ENCODE data around the gene ASXL2. TPM values are rescaled to one million over a fixed set of nuclear protein-coding genes. Genes with fewer than 3 reads are reported as not detected.
"Not testable (repeated sequence)": the region's sequence is repeated elsewhere in the genome, so short reads cannot be mapped to it uniquely, and the experiment has no call there.

The ASXL2 gene
- polyA plus RNA-seq (ENCODE audit: insufficient read length) = 11.8 TPM

DNA sequence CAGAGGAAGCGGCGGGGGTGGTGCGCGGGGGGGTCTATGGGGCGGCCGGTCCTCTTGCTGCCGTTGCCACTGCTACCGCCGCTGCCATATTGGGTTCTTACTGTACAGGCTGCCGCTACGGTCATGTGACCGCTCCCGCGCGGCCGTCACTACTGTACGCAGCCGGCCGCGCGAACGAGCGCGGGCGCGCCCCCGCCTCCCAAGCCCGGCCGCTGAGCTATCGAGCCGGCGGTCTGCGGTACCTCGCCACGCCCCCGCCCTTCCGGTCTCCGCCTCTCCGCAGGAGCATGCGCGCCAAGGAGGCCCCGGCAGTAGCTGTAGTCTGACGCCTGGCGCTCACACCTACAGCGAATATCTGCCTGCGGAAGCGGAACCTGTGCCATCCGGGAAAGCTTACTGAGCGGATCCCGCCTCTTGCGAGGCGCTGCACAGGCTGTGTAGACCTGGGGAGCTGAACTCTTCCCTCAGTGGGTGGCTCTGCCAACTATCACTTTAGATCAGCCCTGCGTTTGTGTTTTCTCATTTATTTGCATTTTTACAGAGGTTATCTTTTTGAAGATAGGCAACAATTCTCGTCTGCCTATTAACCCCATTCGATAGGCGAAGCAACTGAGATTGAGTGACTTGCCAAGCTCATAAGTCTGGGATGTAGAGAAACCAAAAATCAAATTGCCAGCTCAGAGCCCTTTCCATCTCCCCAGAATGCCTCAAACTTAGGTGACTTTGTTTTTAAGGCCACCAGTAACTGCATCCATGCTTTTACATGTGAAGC is at the start of gene ASXL2:
Gene ASXL2 (minus strand): TSS at position 127 of the 772 bp plus-strand sequence. CDS start 265 bp downstream, outside the sequence.
- DNase-seq (ENCODE audit: low read depth) = peak; percentile 98

DNA sequence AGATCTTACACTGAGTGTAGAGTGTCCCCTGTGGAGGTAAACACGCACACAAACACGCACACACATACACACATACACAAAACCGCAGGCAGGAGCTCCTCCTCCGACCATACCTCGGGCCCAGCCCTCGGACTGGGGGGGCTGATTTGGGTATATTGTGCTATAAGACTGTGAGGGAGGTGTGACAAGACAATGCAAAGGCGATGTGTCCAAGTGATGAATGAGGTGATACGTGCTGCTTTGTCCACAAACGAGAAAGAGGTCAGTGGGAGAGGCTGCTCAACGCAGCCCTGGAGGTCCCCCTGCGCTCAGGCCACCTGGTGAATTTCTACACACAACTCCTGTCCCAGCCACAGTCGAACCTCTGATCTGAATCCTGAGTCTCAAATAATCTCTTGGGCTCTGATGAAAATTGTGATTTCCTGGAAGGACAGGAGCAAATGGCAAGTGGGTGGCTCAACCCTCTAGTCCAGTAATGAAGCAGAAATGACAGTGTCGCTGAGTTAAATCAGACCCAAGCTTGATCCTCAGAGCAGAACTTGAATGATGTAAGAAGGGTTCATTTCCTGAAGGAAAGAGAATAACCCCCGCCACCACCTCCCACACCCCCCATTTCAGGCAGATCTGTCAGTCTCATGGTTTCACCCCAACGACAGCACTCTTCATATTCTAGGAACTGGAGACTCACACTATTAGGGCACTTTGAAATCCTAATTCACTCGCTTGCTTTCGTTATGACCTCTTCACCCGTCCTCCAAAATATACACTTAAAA is 48.9 kb upstream of the ASXL2 start:
- DNase-seq (ENCODE audit: low read depth) = no peak

DNA sequence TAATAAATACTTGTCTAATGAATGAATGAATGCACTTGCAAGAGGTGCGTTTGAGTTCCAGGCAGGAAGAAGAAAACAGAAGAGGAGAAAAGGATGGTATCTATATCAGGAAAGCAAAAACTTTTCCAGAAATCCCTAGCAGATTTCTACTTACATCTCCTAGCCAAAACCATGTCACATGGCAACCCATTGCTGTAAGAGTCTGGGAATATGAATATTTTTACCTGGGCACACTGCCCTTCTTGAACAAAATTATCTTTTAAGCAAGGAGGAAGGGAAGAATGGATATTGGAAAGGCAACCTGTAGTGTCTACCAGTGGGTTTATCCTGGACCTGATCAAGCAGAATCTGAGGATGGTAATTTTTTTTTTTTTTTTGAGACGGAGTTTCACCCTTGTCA is 44.2 kb upstream of the ASXL2 start:
- DNase-seq (ENCODE audit: low read depth) = no peak

DNA sequence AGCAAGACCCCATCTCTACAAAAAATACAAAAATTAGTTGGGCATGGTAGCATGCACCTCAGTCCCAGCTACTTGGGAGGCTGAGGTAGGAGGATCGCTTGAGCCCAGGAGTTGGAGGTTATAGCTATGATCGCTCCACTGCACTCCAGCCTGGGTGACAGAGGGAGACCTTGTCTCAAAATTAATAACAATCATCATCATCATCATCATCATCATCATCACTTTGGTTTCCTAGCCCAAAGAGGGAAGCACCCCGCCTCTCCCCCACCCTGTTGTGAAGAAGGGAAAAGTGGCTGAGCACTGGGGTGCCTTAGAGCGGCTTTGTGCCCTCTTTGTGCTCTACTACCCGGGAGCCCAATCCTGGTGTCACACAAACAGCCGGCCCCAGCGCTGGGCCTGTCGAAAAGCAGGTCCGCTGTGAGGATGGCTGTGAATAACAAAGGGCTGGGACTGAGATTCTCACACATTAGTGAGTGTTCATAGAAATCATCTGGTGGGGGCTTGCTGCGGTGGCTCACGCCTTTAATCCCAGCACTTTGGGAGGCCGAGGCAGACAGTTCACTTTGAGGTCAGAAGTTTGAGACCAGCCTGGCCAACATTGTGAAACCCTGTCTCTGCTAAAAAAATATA is 42.6 kb upstream of the ASXL2 start:
- DNase-seq (ENCODE audit: low read depth) = no peak

DNA sequence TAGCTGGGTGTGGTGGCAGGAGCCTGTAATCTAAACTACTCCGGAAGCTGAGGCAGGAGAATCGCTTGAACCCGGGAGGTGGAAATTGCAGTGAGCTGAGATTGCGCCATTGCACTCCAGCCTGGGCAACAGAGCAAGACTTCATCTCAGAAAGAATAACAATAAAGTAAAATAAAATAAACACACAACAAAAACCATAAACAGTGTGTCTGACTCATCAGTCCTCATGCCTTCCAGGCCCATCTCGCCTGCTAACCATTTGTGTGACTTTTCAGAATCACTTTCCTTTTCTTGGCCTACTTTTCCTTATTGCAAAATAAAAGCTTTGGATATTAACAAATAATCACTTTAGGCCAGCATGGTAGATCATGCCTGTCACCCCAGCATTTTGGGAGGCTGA is 42.0 kb upstream of the ASXL2 start:
- DNase-seq (ENCODE audit: low read depth) = no peak

DNA sequence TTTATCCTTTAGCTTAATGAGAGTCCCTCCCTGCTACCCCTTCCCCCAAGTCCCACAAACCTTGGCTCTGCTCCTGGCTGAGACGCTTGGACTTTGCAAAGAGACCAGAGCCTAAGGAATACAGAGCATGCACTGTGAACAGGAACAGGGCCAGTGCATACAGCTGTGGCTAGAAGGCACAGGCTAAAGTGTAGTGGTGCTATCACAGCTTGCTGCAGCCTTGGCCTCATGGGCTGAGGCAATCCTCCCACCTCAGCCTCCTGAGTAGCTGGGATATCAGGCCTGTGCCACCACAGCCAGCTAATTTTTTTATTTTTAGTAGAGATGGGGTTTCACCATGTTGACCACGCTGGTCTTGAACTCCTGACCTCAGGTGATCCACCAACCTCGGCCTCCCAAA is 39.5 kb upstream of the ASXL2 start:
- DNase-seq (ENCODE audit: low read depth) = no peak

DNA sequence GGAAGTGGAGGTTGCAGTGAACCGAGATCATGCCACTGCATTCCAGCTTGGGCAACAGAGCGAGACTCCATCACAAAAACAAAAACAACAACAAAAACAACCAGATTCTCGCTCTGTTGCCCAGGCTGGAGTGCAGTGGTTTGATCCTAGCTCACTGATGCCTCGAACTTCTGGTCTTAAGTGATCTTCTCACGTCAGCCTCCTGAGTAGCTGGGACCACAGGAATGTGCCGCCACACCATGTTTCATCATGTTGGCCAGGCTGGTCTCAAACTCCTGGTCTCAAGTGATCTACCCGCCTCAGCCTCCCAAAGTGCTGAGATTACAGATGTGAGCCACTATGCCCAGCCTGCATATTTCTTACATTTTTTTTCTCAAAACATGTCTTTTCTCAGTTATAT is 39.1 kb upstream of the ASXL2 start:
- DNase-seq (ENCODE audit: low read depth) = not testable (repeated sequence)

DNA sequence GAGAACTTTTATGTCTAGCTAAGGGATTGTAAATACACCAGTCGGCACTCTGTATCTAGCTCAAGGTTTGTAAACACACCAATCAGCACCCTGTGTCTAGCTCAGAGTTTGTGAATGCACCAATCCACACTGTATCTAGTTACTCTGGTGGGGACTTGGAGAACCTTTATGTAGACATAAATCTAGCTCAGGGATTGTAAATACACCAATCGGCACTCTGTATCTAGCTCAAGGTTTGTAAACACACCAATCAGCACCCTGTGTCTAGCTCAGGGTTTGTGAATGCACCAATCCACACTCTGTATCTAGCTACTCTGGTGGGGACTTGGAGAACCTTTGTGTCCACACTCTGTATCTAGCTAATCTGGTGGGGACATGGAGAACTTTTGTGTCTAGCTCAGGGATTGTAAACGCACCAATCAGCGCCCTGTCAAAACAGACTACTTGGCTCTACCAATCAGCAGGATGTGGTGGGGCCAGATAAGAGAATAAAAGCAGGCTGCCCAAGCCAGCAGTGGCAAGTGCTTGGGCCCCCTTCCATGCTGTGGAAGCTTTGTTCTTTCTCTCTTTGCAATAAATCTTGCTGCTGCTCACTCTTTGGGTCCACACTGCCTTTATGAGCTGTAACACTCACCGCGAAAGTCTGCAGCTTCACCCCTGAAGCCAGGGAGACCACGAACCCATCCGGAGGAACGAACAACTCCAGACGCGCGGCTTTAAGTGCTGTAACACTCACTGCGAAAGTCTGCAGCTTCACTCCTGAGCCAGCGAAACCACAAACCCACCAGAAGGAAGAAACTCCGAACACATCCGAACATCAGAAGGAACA is 37.9 kb upstream of the ASXL2 start:
- DNase-seq (ENCODE audit: low read depth) = not testable (repeated sequence)

DNA sequence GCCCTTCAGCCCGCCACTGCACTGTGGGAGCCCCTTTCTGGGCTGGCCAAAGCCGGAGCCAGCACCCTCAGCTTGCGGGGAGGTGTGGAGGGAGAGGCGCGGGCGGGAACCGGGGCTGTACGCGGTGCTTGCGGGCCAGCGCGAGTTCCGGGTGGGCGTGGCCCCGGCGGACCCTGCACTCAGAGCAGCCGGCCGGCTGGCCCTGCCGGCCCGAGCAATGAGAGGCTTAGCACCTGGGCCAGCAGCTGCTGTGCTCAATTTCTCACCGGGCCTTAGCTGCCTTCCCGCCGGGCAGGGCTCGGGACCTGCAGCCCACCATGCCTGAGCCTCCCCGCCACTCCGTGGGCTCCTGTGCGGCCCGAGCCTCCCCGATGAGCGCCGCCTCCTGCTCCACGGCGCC is 37.1 kb upstream of the ASXL2 start:
- not testable (repeated sequence) for DNase-seq (ENCODE audit: low read depth)

DNA sequence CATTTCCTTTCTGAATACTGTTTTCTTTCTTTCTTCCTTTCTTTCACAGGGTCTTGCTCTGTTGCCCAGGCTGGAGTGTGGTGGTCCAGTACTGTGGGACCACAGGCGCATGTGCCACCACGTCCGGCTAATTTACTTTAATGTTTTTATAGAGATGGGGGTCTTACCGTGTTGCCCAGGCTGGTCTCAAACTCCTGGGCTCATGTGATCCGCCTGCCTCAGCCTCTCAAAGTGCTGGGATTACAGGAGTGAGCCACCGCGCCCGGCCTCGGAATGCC is 35.3 kb upstream of the ASXL2 start:
- DNase-seq (ENCODE audit: low read depth) = not testable (repeated sequence)

DNA sequence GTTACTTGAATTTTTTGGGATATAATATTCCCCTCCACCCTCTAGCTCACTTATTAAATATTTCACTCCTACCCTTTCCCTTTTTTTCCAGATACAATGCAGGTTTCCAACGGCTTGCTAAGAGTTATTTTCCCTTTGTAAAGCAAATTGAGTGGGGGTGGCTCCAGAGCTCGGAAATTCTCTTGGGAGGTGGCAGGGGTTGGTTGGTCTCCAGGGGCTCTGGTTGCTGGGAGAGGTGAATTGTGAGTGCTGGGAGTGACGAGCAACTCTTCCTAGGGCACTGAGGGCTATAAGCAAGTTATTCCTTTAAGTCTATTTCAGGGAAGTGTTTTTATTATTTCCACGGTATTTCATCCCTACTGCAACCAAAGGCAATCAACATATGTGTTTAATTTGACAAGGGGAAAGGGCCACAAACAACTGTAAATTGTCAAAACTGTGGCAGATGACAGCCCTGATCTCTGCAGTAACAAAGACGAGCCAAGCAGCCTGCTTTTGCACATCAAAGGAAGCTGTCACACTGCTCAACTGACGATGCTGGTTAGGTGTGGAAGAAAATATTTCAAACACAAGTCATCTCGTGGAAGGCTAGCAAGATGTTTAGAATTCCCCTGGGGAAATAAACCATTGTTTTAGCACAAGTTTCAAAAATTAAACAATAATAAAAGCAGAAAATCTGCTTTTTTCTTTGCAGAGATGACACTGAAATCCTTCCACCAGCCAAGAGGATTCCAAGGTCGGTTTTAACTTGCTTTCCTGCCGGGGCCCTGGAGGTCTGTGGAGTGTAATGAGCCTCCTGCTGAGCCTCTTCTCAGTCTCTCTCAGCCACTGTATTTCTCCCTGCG is 34.8 kb upstream of the ASXL2 start:
- DNase-seq (ENCODE audit: low read depth) = no peak

DNA sequence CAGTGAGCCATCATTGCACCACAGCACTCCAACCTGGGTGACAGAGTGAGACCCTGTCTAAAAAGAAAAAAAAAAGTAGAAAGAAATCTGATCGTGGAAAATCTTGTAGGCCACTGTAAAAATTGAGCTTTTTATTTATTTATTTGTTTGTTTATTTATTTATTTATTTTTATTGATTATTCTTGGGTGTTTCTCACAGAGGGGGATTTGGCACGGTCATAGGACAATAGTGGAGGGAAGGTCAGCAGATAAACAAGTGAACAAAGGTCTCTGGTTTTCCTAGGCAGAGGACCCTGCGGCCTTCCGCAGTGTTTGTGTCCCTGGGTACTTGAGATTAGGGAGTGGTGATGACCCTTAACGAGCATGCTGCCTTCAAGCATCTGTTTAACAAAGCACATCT is 31.3 kb upstream of the ASXL2 start:
- DNase-seq (ENCODE audit: low read depth) = not testable (repeated sequence)

DNA sequence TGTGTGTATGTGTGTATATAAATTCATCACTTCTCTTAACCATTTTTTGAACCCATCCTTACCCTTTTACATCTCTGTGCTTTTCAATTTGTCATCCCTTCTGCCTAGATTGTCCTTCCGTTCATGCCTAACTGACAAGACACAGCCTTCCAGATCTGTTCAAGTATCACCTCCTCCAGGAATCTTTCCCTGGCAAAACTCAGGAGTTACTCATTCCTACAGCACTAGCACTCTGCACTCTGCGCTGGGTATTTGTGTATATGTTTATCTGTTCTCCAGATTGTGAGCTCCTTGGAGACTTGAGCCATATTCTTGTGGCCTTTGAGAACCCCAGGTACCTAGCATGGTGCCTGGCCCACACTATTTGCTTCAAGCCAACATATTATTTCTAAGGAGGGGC is 26.8 kb upstream of the ASXL2 start:
- DNase-seq (ENCODE audit: low read depth) = no peak

DNA sequence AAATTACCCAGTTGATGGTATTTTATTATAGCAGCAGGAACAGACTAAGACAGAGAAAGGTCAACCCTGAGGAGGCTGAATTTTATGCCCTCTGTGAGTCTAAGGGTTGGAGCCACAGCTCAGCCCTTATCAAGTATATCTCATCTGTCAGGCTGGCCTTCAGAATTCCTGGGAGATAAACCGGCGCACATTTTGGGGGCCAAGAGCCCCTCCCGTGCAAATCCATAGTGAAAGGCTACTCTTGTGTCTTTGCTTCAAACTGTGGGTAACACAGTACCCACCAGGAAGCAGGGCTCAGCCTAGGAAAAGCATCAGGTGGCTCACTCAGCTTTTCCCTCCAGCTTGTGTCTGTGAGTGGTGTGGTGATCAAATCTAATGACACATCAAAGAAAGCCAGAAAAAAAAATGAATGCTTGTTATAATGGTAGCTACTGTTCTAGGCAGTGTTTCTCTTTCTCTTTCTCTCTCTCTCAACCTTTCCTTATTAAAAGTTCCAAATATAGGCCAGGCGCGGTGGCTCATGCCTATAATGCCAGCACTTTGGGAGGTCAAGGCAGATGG is 25.0 kb upstream of the ASXL2 start:
- DNase-seq (ENCODE audit: low read depth) = no peak

DNA sequence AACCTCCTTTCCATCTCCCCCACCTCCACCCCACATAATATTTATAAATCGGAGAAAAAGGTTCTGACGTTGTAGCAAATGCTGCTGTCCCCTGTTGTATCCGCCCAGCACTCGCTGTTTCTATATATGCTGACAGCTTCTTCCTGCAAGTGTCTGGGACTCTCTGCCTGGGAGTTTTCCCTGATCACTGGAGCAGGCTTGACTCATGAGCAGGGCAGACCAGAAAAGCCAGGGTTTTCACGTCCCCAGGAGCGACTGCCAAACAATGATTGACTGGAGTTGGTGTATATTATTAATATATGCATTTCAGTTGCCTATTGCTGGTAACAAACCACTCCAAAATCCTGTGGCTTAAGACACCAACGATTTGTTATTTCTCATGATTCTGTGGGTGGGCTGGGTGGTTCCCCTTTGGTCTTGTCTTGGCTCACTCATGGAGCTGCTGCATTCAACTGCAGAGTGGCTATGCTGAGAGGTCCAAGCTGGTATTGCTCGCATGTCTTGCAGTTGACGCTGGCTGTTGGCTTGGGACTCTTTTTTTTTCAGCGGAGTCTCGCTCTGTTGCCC is 21.2 kb upstream of the ASXL2 start:
- DNase-seq (ENCODE audit: low read depth) = no peak

DNA sequence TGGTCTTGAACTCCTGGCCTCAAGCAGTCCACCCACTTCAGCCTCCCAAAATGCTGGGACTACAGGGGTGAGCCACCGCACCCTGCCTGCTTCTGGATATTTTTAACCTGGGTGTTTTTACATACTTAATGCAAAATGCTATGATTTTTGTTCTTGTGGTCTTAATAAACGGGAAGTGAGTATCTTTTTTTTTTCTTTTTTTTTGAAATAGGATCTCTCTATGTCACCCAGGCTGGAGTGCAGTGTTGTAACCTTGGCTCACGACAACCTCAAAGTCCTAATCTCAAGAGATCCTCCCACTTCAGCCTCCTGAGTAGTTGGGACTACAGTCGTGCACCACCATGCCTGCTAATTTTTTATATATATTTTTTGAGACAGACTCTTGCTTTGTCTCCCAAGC is 19.2 kb upstream of the ASXL2 start:
- DNase-seq (ENCODE audit: low read depth) = no peak

DNA sequence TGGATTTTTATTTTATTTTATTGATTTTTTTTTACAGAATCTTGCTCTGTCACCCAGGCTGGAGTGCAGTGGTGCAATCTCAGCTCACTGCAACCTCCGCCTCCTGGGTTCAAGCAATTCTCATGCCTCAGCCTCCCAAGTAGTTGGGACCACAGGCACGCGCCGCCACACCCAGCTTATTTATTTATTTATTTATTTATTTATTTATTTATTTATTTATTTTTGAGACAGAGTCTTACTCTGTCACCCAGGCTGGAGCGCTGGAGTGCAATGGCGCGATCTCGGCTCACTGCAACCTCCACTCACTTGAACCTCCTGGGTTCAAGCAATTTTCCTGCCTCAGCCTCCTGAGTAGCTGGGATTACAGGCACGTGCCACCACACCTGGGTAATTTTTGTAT is 18.0 kb upstream of the ASXL2 start:
- not testable (repeated sequence) for DNase-seq (ENCODE audit: low read depth)

DNA sequence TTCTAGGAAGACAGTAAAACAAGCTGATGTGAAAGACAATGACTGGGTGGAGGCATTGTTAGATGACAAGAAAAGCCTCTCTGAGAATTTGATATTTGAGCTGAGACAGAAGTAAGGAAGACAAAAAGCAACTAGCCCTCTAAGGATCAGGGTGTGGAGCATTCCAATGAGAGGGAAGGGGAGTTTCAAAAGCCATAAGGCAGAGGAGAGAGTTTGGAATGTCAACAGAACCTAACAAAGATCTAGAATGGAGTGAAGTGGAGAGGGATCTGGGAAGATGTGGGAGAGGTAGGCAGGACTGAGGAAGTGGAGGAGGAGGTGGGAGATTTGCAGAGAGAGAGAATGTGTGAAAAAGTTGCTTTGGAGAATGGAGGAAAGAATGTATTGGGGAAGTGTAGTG is 17.3 kb upstream of the ASXL2 start:
- no peak for DNase-seq (ENCODE audit: low read depth)

DNA sequence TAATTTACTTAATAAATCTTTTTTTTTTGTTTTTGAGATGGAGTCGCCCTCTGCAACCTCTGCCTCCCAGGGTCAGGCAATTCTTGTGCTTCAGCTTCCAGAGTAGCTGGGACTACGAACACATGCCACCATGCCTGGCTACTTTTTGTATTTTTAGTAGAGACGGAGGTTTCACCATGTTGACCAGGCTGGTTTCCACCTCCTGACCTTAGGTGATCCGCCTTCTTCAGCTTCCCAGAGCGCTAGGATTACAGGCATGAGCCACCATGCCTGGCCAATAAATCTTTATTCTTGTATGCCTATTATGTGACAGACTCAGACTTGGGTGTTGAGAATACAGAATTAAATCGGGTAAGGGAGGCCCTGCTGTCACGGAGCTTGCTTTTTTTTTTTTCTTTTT is 16.7 kb upstream of the ASXL2 start:
- DNase-seq (ENCODE audit: low read depth) = no peak

DNA sequence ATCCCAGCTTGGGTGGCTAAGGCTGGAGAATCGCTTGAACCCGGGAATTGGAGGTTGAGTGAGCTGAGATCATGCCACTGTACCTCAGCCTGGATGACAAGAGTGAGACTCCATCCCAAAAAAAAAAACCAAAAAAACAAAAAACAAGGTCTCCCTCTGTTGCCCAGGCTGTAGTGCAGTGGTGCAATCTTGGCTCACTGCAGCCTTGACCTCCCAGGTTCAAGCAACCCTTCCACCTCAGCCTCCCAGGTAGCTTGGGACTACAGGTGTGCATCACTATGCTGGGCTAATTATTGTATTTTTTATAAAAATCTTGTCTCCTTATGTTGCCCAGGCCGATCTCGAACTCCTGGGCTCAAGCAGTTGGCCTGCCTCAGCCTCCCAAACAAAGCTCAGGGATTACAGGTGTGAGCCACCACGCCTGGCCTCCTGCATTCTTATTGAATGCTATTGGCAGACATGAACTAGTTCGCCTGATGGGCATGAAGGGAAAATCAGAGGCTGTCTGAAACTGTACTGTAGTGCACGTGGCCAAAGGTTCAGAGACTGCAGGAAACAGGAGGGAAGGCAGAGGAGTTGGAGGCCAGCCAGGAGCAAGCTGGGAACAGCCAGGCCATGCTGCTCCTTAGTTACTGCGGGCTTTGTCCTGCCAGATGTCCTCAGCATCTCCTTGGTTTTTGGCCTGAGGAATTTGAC is 16.0 kb upstream of the ASXL2 start:
- no peak for DNase-seq (ENCODE audit: low read depth)
